HepG2 (cell line): ENCODE measurements around the gene SMCO4. TPM values are rescaled to one million over a fixed set of nuclear protein-coding genes. Genes with fewer than 3 reads are reported as not detected.

Experiments
- ATAC-seq: fragments of 200-7000 bp; cut with Tn5 transposase; 3 replicates; pipeline ENCODE4 v1.9.1; 2020; ENCODE audit warnings: mild to moderate bottlenecking, moderate library complexity
- BruUV-seq: library from RNA; stranded (reverse); fragments of 400-500 nt; replicated peaks from 2 replicates; lab custom pipeline; 2021; lab: Mats Ljungman, UMichigan
- CTCF ChIA-PET: fragments of 300-600 bp; formaldehyde crosslinking; extraction: SDS; loops from one replicate; lab custom pipeline; 2021; ENCODE audit warnings: low total read pairs, inconsistent platforms, low intra/inter-chr PET ratio; lab: Yijun Ruan, JAX
- POLR2A ChIA-PET: fragments of 350-600 bp; sonication (Branson Sonifier 250); formaldehyde crosslinking; loops from one replicate; lab custom pipeline; 2020; ENCODE audit warnings: antibody characterized with exemption, inconsistent platforms; lab: Yijun Ruan, JAX
- DNase-seq: peaks from one replicate; pipeline ENCODE4 v3.0.0-alpha.2; 2015; ENCODE audit warnings: low spot score
- FAIRE-seq: peaks from 3 replicates; lab custom pipeline; 2011; peaks lifted over from hg19 to GRCh38; lab: Jason Lieb, UNC
- H2AFZ ChIP-seq: one replicate; pipeline ENCODE4 v1.6.1; 2011; ENCODE audit warnings: low read length, inconsistent platforms
- H3K27ac ChIP-seq: fragments of 300-600 bp; 3 replicates; pipeline ENCODE4 v1.8.0; 2011; ENCODE audit warnings: mixed run types, mild to moderate bottlenecking, mixed read lengths, low read length, inconsistent platforms; ENCODE audit not compliant: insufficient read depth; ENCODE audit errors: extremely low read length
- H3K27me3 ChIP-seq, 2 experiments: fragments of 200-600 bp in 1 of 2; 2 replicates in 1 of 2; 3 replicates in 1 of 2; pipeline versions ENCODE4 v1.6.0 to v1.8.0; 2011; ENCODE audit warnings: low read length in 2 of 2, mild to moderate bottlenecking in 2 of 2, moderate library complexity in 2 of 2, inconsistent platforms in 1 of 2; ENCODE audit not compliant: insufficient read depth in 2 of 2, control insufficient read depth in 1 of 2
- H3K36me3 ChIP-seq, 2 experiments: fragments of 200-600 bp in 1 of 2; replicated peaks in 1 of 2; 2 replicates in 1 of 2; 3 replicates in 1 of 2; pipeline versions ENCODE4 v1.5.1 to v1.8.0; 2011; ENCODE audit warnings: low read length in 2 of 2, inconsistent platforms in 1 of 2; ENCODE audit not compliant: insufficient read depth in 2 of 2, control insufficient read depth in 1 of 2
- H3K4me1 ChIP-seq: 2 replicates; pipeline ENCODE4 v1.5.1; 2012; ENCODE audit warnings: low read length, inconsistent platforms; ENCODE audit not compliant: insufficient read depth
- H3K4me2 ChIP-seq: 2 replicates; pipeline ENCODE4 v1.6.0; 2011; ENCODE audit warnings: low read depth, low read length, inconsistent platforms
- H3K4me3 ChIP-seq, 3 experiments: fragments of 200-600 bp in 1 of 3; sonication (generic), shearing (Covaris generic) in 1 of 3; replicated peaks in 1 of 3; 2 replicates each; pipeline ENCODE4 v1.5.1; 2011 to 2016; ENCODE audit warnings: low read length in 3 of 3, inconsistent platforms in 2 of 3, low read depth in 2 of 3, mild to moderate bottlenecking in 2 of 3, control low read depth in 1 of 3, mixed read lengths in 1 of 3; ENCODE audit not compliant: insufficient read depth in 1 of 3
- H3K79me2 ChIP-seq: one replicate; pipeline ENCODE4 v1.6.1; 2011; ENCODE audit warnings: low read length, inconsistent platforms; ENCODE audit not compliant: insufficient read depth
- H3K9ac ChIP-seq: 2 replicates; pipeline ENCODE4 v1.6.0; 2011; ENCODE audit warnings: mild to moderate bottlenecking, low read depth, low read length, inconsistent platforms; ENCODE audit not compliant: insufficient read depth
- H3K9me3 ChIP-seq: 2 replicates; pipeline ENCODE4 v1.5.1; 2012; ENCODE audit warnings: mild to moderate bottlenecking, low read length
- H4K20me1 ChIP-seq: 2 replicates; pipeline ENCODE4 v1.6.0; 2011; ENCODE audit warnings: inconsistent platforms, mild to moderate bottlenecking, low read length, moderate library complexity; ENCODE audit not compliant: insufficient read depth
- ASH2L ChIP-seq: fragments of 300-600, 200-600 bp; sonication (generic); IDR thresholded peaks from 2 replicates; pipeline ENCODE4 v1.7.0; 2017; ENCODE audit warnings: low read depth, mild to moderate bottlenecking, moderate library complexity, mixed read lengths, low read length; ENCODE audit not compliant: insufficient read length
- GATA4 ChIP-seq: sonication (generic); IDR thresholded peaks from 2 replicates; pipeline ENCODE4 v1.6.1; 2016; ENCODE audit warnings: antibody characterized with exemption, low read depth, borderline replicate concordance
- ISL2 ChIP-seq: sonication (generic); formaldehyde crosslinking; IDR thresholded peaks from 2 replicates; pipeline ENCODE4 v1.5.0; 2020; ENCODE audit warnings: missing genetic modification reagents
- MYNN ChIP-seq: sonication (generic); formaldehyde crosslinking; IDR thresholded peaks from 2 replicates; pipeline ENCODE4 v1.4.0; 2020; ENCODE audit warnings: mild to moderate bottlenecking, low read depth, missing genetic modification reagents
- NFYC ChIP-seq: IDR thresholded peaks from 2 replicates; pipeline ENCODE4 v1.6.1; 2016; ENCODE audit warnings: missing genetic modification reagents, missing compliant biosample characterization
- NR2F6 ChIP-seq, 2 experiments: IDR thresholded peaks; 2 replicates each; pipeline ENCODE4 v1.6.1; 2016; ENCODE audit warnings: antibody characterized with exemption in 1 of 2, mild to moderate bottlenecking in 1 of 2
- ZFP90 ChIP-seq: sonication (generic); formaldehyde crosslinking; IDR thresholded peaks from 2 replicates; pipeline ENCODE4 v1.8.0; 2022; ENCODE audit warnings: missing genetic modification reagents, mild to moderate bottlenecking, inconsistent platforms, borderline replicate concordance
- ZNF263 ChIP-seq: sonication (generic); formaldehyde crosslinking; IDR thresholded peaks from 2 replicates; pipeline ENCODE4 v1.4.0; 2020; ENCODE audit warnings: missing genetic modification reagents
- ZNF414 ChIP-seq: sonication (generic); formaldehyde crosslinking; IDR thresholded peaks from 2 replicates; pipeline ENCODE4 v1.5.0; 2020; ENCODE audit warnings: missing genetic modification reagents
- ZNF563 ChIP-seq: sonication (generic); formaldehyde crosslinking; IDR thresholded peaks from 2 replicates; pipeline ENCODE4 v1.8.0; 2022; ENCODE audit warnings: mild to moderate bottlenecking, moderate library complexity, missing genetic modification reagents
- ZNF724P ChIP-seq: sonication (generic); formaldehyde crosslinking; IDR thresholded peaks from 2 replicates; pipeline ENCODE4 v1.8.0; 2022; ENCODE audit warnings: missing genetic modification reagents, borderline replicate concordance
- ZNF841 ChIP-seq: sonication (generic); formaldehyde crosslinking; IDR thresholded peaks from 2 replicates; pipeline ENCODE4 v1.8.1; 2023; ENCODE audit warnings: missing genetic modification reagents, borderline replicate concordance
- WGBS: methylation state at CpG from one replicate; pipeline ENCODE4 v1.1.6; 2017; ENCODE audit warnings: low lambda C conversion rate; 5-methylcytosine and 5-hydroxymethylcytosine counted together
- in situ Hi-C: cut with HindIII; loops from 2 replicates; pipeline ENCODE4 v1.10.0; 2017; ENCODE audit warnings: low pct_unique_long_range_greater_than_20kb; ENCODE audit not compliant: extremely low pct_ligation_motif_present
- intact Hi-C: fragments of 100-400 bp; cut with micrococcal nuclease; formaldehyde crosslinking; loops from one replicate; pipeline ENCODE4 v1.10.0; 2022; ENCODE audit not compliant: unreplicated experiment
- polyA plus RNA-seq, 8 experiments: library from polyadenylated mRNA; depleted of rRNA in 3 of 8; stranded (reverse) in 7 of 8; unstranded in 1 of 8; fragments of >200 nt; fragmentation: Illumina TruSeq in 4 of 8; extraction: Trizol in 4 of 8; gene quantifications; 2 replicates each; pipeline versions ENCODE4 v1.2.1 to v1.2.3, GENCODE V29; 2011 to 2016; ENCODE audit warnings: low read depth in 4 of 8, missing spikeins in 1 of 8, mixed read lengths in 1 of 8; ENCODE audit not compliant: insufficient read depth in 1 of 8
- total RNA-seq, 5 experiments: library from RNA; depleted of rRNA; stranded (reverse); fragments of >200 nt; fragmentation: Illumina TruSeq; extraction: Trizol; gene quantifications; 2 replicates each; pipeline ENCODE4 v1.2.3, GENCODE V29; 2016; ENCODE audit warnings: low read depth in 1 of 5
- TF ChIP-seq, protein P1 (sequence below): sonication (generic); formaldehyde crosslinking; IDR thresholded peaks from 2 replicates; pipeline ENCODE4 v1.9.0; 2022; ENCODE audit warnings: low read depth, missing genetic modification reagents

SMCO4 gene
- total and polyA plus RNA-seq, 2 of the 13 experiments (the other 11 are each of a cell fraction or from before 2014, with no cell fraction given), result 10.6 to 28.5 TPM

DNA sequence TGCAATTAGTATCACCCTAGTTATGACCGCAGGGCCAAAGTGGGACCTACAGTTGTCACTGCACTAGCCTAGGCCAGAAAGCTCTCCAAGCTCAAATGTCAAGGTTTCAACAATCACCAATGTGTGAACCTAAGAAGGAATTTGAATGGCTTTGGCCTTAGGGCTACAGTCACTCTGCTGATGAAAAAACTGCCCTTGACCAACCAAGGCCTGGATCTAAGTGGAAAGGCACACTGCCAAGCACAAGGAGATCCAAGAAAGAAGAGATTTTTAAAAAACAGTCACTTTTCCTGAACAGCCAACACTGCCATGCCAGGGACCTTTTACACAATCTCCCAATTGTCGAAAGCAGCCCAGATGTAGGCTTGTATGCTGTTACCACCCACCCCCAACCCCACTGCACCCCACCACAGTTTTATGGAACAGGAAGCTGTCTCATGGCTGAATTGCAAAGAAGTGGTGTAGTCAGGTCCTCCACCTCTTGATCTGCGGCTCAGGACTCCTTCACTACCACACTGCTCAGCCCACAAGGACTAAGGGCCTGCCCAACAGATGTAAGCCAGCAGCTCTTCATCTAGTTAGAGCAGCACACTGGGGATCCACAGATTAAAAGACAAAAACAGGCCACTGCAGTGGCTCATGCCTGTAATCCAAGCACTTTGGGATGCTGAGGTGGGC is 32.9 kb downstream of the SMCO4 start:
- ATAC-seq, result no peak
- Histone ChIP-seq H2AFZ (no peak overlapping the region), H3K36me3 (no peaks in the 10 kb centered on the region; a peak in 1 of 5 replicates)
- POLR2A ChIA-PET, result no interaction called here
- in situ Hi-C loops, result no loop called here
- TF ChIP-seq ISL2, result no peak
- TF ChIP-seq ZNF724P, result no peak
- no peak for TF ChIP-seq ZNF841
- TF ChIP-seq MYNN, result no peak
- TF ChIP-seq ASH2L, result no peak
- TF ChIP-seq ZNF414 (CRISPR knock-in tag), result no peak
- TF ChIP-seq, protein P1, sequence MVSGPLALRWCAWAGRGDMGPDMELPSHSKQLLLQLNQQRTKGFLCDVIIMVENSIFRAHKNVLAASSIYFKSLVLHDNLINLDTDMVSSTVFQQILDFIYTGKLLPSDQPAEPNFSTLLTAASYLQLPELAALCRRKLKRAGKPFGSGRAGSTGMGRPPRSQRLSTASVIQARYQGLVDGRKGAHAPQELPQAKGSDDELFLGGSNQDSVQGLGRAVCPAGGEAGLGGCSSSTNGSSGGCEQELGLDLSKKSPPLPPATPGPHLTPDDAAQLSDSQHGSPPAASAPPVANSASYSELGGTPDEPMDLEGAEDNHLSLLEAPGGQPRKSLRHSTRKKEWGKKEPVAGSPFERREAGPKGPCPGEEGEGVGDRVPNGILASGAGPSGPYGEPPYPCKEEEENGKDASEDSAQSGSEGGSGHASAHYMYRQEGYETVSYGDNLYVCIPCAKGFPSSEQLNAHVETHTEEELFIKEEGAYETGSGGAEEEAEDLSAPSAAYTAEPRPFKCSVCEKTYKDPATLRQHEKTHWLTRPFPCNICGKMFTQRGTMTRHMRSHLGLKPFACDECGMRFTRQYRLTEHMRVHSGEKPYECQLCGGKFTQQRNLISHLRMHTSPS (CRISPR knock-in tag), result no peak
- no peak for TF ChIP-seq NR2F6 (IDR thresholded peaks at IDR 0.05)
- TF ChIP-seq NR2F6 (CRISPR knock-in tag; IDR thresholded peaks at IDR 0.05), result no peak
- no peak for TF ChIP-seq ZNF563 (CRISPR knock-in tag)
- no peak for TF ChIP-seq ZFP90
- TF ChIP-seq GATA4, result no peak
- TF ChIP-seq NFYC (CRISPR knock-in tag), result no peak
- no peak for TF ChIP-seq ZNF263 (CRISPR knock-in tag)
- TF ChIP-seq, all 625 proteins: peak for 0
- Histone ChIP-seq H3K9me3 (no peaks in the 10 kb centered on the region), H4K20me1 (no peaks in the 10 kb centered on the region), H3K79me2 (peaks cover 4% of the 10 kb centered on the region), H3K4me2 (no peak overlapping the region), H3K4me1 (no peaks in the 10 kb centered on the region), H3K27ac (no peak overlapping the region), H3K4me3 (no peak overlapping the region), H3K27me3 (no peaks in the 10 kb centered on the region), H3K9ac (no peak overlapping the region)
- 88% methylated on average over 2 of the region's 3 CpGs for WGBS
- CTCF ChIA-PET, result no interaction called here
- DNase-seq (no peak), FAIRE-seq (no peak)
- BruUV-seq, result no TSS peak
- intact Hi-C loops, result no loop called here
